MCF 10A (cell line): ENCODE results near the gene NKX1-1. TPM values are rescaled to one million over a fixed set of nuclear protein-coding genes. Genes with fewer than 3 reads are reported as not detected.

ENCODE experiments used
- BruUV-seq: library from RNA; stranded (reverse); fragments of 400-500 nt; replicated peaks from 2 replicates; lab custom pipeline; 2021; lab: Mats Ljungman, UMichigan
- CTCF ChIA-PET: fragments of 300-600 bp; sonication (Branson Sonifier 250); formaldehyde crosslinking; extraction: SDS; loops from one replicate; lab custom pipeline; 2021; ENCODE audit warnings: antibody characterized with exemption, inconsistent platforms; lab: Yijun Ruan, JAX
- POLR2A ChIA-PET: fragments of 300-600, 350-650 bp; sonication (Branson Sonifier 250); formaldehyde crosslinking; extraction: SDS; loops from one replicate; lab custom pipeline; 2020; ENCODE audit warnings: antibody characterized with exemption, inconsistent platforms; lab: Yijun Ruan, JAX
- DNase-seq: peaks from one replicate; pipeline ENCODE4 v3.0.0-alpha.2; 2018; ENCODE audit not compliant: unreplicated experiment
- H3K27ac Mint-ChIP-seq: one replicate; pipeline ENCODE4 v1.8.0; 2022; ENCODE audit warnings: mild to moderate bottlenecking, low read depth, mixed read lengths; ENCODE audit not compliant: unreplicated experiment
- H3K27me3 Mint-ChIP-seq: one replicate; pipeline ENCODE4 v1.8.0; 2022; ENCODE audit warnings: mixed read lengths; ENCODE audit not compliant: insufficient read depth, unreplicated experiment
- H3K36me3 Mint-ChIP-seq: one replicate; pipeline ENCODE4 v1.8.0; 2022; ENCODE audit warnings: mild to moderate bottlenecking, moderate library complexity, mixed read lengths; ENCODE audit not compliant: insufficient read depth, unreplicated experiment
- H3K4me1 Mint-ChIP-seq: one replicate; pipeline ENCODE4 v1.8.0; 2022; ENCODE audit warnings: mixed read lengths; ENCODE audit not compliant: insufficient read depth, unreplicated experiment
- H3K4me3 Mint-ChIP-seq: one replicate; pipeline ENCODE4 v1.8.0; 2022; ENCODE audit warnings: mild to moderate bottlenecking, moderate library complexity, mixed read lengths; ENCODE audit not compliant: unreplicated experiment
- H3K9me3 Mint-ChIP-seq: one replicate; pipeline ENCODE4 v1.8.0; 2022; ENCODE audit warnings: mixed read lengths; ENCODE audit not compliant: unreplicated experiment
- CTCF ChIP-seq: fragments of 200-600 bp; IDR thresholded peaks from one replicate; pipeline ENCODE4 v1.8.0; 2022; ENCODE audit warnings: antibody characterized with exemption, mild to moderate bottlenecking; ENCODE audit not compliant: unreplicated experiment
- intact Hi-C: fragments of 100-400 bp; cut with micrococcal nuclease; formaldehyde crosslinking; loops from 2 replicates; pipeline ENCODE4 v1.14.1; 2022
- total RNA-seq: library from RNA; stranded (reverse); gene quantifications from 2 replicates; pipeline ENCODE4 v1.2.3, GENCODE V29; 2022

The NKX1-1 gene
- total RNA-seq, 1 experiment from 2014 or later = not detected

GRCh38 chr4:1417522-1418390, 11.5 kb upstream of the NKX1-1 start:
- Mint-ChIP-seq H3K4me1 (no peaks in the 10 kb centered on the region), H3K4me3 (no peak overlapping the region), H3K36me3 (no peaks in the 10 kb centered on the region), H3K27ac (no peak overlapping the region), H3K9me3 (no peaks in the 10 kb centered on the region), H3K27me3 (peaks cover 25% of the 10 kb centered on the region)
- no peak for TF ChIP-seq CTCF
- BruUV-seq = no TSS peak
- no peak for DNase-seq
- POLR2A ChIA-PET = no interaction called here
- CTCF ChIA-PET = no interaction called here
- intact Hi-C loops = no loop called here

- ChIA-PET POLR2A (no interaction called here), CTCF (no interaction called here)
- TF ChIP-seq CTCF = no peak
- Mint-ChIP-seq H3K27me3 (peaks cover 16% of the 10 kb centered on the region), H3K9me3 (no peaks in the 10 kb centered on the region), H3K4me1 (no peaks in the 10 kb centered on the region), H3K27ac (no peak overlapping the region), H3K36me3 (no peaks in the 10 kb centered on the region), H3K4me3 (no peak overlapping the region)
- intact Hi-C loops = no loop called here
- no peak for DNase-seq
- no TSS peak for BruUV-seq
Observed at GRCh38 chr4:1416948-1417260, 10.7 kb upstream of the NKX1-1 start.

- H3K9me3 Mint-ChIP-seq = no peaks in the 10 kb centered on the region
- no peak overlapping the region for H3K27ac Mint-ChIP-seq
- TF ChIP-seq CTCF = no peak
- DNase-seq = no peak
- BruUV-seq = no TSS peak
- CTCF ChIA-PET = no interaction called here
- intact Hi-C loops = no loop called here
- H3K36me3 Mint-ChIP-seq = no peaks in the 10 kb centered on the region
- H3K4me3 Mint-ChIP-seq = no peak overlapping the region
- POLR2A ChIA-PET = no interaction called here
- H3K4me1 Mint-ChIP-seq = no peaks in the 10 kb centered on the region
- H3K27me3 Mint-ChIP-seq = peaks cover 10% of the 10 kb centered on the region
Observed at GRCh38 chr4:1416051-1416947, 10.1 kb upstream of the NKX1-1 start.

- POLR2A ChIA-PET = no interaction called here
- BruUV-seq = no TSS peak
- CTCF ChIA-PET = no interaction called here
- H3K9me3 Mint-ChIP-seq = no peaks in the 10 kb centered on the region
- no peak overlapping the region for H3K4me3 Mint-ChIP-seq
- H3K27me3 Mint-ChIP-seq = peaks cover 4% of the 10 kb centered on the region
- no peaks in the 10 kb centered on the region for H3K36me3 Mint-ChIP-seq
- intact Hi-C loops = no loop called here
- TF ChIP-seq CTCF = no peak
- no peak for DNase-seq
- no peak overlapping the region for H3K27ac Mint-ChIP-seq
- no peaks in the 10 kb centered on the region for H3K4me1 Mint-ChIP-seq
Observed at GRCh38 chr4:1415681-1415981, 9.4 kb upstream of the NKX1-1 start.
